HG02610 (cell line): ENCODE results near the gene LITAF.
A peak's percentile ranks its signal among the peaks of the same experiment; 100 is the strongest.
"Not testable (repeated sequence)": the region's sequence is repeated elsewhere in the genome, so short reads cannot be mapped to it uniquely, and the experiment has no call there.

Source experiments
- ATAC-seq: cut with Tn5 transposase; IDR thresholded peaks from one replicate; pipeline ENCODE4 v1.9.1; 2021; ENCODE audit warnings: mild to moderate bottlenecking, moderate library complexity; ENCODE audit not compliant: unreplicated experiment

The LITAF gene

DNA sequence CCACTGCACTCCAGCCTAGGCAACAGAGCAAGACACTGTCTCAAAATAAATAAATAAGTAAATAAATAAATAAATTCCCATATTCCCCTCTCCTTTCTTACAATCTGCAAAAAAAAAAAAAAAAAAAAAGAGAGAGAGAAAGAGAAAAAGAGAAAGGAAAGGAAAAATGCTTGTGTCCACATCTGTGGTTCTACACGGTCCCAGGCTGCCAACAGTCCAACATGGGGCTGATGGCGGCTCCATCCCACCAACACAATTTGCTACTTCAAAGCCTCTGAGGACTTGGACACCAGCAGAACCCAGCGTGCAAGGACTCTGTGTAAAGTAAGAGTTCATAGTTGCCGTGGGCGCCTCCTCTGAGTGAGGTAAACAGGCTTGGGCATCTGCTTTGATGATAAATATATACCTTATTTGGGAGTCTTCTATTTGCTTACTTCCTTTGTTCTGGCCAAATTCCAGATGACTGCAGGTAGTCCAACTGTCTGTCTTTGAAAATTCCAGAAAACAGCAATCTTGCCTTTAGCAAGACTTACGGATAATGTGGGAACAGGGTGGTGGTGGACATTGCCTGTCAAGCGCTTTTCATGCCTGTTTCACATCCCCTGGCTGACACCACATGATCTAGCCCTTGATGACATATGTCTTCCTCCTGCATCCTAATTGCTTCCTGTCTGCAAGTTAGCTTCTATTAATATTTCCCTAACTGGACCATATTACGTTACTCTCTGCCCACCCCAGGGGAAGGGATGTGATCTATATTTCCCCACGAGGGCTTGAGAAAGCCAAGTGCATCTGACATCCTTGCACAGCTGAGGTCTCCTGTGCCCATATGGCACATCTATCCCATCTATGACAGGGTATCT is 10.1 kb downstream of the LITAF start:
- peak; percentile 55 for ATAC-seq

DNA sequence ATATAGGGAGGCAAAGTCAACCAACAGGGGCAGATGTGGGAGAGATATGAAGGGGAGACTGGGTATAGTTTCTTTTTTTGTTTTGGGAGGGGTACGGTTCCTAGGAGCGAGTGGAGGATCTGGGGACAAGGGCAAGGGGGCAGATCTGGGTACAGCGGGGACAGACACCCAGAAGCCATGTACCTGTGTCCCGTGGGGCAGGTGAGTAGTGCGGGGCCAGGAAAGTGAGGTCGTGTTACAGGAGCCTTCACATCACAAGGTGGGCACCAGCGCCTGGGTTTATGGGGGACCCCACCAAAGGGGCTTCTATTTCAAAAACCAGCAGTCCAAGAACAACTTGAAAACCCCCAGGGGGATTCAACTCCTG is 11.5 kb downstream of the LITAF start:
- no peak for ATAC-seq

DNA sequence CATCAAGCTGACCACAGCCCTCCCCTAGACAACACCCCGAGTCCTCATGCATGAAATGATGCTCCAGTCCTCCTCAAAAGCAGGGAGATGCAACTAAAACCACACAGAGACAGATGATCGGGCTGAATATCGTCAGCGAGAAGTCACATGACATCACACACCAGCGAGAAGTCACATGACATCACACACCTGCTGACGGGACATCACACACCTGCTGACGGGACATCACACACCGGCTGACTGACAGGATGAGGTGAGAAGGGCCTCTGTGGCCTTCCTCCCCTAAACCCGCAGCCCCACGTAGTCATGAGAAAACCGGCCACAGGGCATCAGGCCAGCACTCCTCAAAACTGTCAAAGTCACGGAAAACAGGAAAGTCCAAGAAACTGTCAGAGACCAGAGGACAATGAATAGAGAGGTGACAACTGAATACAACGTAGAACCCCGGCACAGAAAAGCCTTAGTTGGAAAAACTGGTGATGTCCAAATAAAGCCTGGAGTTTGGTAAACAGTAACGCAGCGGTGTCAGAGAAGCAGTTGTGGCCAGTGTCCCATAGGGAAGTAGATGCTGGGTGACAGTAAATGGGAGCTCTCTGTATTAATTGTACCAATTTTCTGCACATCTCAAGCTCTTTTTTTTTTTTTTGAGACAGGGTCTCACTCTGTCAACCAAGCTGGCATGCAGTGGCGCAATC is 14.3 kb downstream of the LITAF start:
- no peak for ATAC-seq

DNA sequence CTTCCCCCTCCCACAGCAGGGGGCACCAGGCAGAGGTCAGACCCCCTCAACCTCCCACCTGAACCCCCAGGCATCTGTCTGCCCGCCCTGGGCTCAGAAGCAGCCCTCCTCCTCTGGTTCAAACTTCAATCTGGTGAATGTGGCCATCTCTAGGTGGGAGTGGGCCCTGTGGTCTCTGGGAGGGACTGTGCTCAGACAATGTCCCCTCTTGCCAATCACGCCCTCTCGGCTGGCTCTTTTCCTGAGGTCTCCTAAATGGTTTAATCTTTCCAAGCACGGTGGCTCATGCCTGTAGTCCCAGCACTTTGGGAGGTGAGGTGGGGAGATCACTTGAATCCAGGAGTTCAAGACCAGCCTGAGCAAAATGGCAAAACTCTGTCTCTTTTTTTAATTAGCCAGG is 15.2 kb downstream of the LITAF start:
- ATAC-seq, result no peak

DNA sequence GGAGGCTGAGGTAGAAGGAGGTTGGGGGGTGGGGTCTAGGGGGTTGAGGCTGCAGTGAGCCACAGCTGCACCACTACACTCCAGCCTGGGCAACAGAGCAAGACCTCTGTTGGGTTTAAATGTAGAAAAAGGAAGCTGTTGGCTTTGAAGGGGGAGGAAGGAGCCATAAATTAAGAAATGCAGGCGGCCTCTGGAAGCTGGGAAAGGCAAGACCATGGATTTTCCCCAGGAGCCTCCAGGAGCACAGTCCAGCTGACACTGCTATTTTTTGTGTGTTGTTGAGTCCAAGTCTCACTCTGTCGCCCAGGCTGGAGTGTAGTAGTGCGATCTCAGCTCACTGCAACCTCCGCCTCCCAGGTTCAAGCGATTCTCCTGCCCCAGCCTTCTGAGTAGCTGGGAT is 15.9 kb downstream of the LITAF start:
- ATAC-seq, result no peak

DNA sequence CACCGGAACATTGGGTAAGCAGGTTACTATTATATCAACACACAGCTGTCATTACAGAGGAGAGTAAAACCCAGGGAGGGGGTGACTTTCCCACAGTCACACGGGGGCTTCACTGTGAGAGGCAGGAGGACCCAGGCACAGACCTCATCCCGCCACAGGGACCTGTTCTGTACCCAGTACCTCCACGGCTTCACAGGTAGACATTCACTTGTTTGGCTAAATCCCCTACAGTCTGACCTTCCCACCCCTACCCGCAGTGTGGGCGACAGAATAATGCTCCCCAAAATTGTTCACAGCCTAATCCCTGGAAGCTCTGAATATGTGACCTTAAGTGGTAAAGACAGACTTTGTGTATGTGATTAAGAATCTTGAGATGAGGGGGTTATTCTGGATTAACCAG is 16.5 kb downstream of the LITAF start:
- no peak for ATAC-seq

DNA sequence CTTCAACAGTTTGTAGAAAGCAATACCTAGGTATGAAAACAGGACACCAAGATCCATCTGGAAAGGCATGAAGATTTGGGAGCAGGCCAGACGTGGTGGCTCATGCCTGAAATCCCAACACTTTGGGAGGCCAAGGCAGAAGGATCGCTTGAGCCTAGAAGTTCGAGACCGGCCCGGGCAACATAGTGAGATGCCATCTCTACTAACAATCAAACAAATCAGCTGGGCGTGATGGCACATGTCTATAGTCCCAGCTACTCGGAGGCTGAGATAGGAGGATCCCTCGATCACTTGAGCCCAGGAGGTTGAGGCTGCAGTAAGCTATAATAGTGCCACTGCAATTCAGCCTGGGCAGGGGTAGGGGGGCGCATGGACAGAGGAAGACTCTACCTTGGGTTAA is 20.3 kb downstream of the LITAF start:
- ATAC-seq, result no peak

DNA sequence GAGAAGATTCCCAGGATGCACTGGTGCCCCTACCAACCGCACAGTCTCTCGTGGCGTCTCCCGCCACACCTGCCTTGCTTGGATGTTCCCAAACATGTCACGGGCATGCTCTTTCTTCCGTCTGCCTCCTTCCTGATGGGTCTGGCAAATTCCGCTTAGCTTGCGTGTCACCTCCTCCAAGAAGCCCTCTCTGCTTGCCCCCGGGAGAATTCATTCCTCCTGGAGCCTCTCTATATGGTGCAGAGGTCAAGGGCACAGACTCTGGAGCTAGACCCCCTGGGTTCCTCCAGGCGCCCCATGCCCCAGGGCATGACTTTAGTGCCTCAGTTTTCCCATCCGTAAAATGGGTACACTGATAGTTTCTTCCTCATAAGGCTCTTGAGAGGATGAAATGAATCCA is 21.1 kb downstream of the LITAF start:
- ATAC-seq, result no peak

DNA sequence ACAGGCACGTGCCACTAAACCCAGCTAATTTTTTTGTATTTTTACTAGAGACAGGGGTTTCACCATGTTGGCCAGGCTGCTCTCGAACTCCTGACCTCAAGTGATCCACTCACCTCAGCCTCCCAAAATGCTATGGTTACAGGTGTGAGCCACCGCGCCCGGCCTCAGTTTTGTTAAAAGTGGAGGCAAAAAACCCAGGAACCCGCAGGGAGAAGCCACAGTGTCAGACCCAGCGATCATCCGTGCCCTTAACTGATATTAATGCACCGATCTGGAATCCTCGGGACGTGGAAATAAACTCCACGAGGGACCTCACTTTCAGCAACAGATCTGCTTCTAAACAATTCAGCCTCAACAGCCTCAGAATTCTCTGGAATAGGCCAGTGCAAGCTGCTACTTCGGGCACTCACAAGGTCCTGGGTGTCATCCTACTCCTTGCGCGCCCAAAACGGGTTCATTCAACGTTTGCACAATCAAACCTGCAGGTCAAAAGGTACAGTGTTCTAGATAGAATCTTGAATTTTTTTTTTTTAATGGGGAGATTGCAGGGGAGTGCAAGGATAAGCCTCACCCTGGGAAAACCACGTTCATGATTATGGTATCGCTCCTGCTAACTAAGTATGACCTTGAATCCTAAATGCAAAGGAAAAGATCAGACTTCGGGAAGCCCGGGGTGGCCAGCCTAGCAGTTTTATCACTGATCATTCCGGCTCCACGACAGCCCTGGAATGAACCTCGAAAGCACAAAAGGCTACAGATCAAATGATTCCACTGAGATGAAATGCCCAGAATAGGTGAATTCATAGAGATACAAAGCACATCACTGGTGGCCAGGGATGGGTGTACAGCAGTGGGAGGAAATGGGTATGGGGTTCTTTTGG is 22.4 kb downstream of the LITAF start:
- no peak for ATAC-seq

DNA sequence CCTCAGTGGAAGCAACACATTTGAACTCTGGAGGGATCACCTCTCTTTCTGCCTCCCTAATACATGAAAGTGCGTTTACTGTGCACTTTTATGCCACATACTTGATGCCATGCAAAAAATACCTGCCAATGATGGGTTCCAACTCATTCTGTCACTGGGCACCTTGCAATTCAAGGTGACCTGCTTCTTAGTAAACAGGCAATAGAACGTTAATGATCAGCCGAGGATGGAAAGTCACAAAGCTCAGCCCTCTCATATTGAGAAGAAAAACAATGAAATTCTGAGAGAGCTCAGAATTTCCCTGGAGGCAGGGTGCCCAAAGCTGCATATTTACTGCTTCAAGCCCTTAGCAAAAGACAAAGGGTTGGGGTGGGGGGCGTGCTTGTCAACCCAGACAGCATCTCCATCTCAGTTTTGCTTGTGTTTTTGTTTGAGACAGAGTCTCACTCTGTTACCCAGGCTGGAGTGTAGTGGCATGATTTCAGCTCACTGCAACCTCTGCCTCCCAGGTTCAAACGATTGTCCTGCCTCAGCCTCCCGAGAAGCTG is 23.2 kb downstream of the LITAF start:
- ATAC-seq, result no peak

DNA sequence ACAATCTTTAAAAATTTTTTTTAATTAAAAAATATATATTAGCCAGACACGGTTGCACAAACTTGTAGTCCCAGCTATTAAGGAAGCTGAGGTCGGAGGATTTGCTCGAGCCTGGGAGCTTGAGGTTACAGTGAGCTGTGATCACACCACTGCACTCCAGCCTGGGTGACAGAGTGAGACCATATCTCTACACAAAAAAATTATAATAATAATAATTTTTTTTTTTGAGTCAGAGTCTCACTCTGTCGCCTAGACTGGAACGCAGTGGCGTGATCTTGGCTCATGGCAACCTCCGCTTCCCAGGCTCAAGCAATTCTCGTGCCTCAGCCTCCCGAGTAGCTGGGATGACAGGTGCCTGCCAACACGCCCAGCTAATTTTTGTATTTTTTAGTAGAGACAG is 23.8 kb downstream of the LITAF start:
- ATAC-seq, result no peak

DNA sequence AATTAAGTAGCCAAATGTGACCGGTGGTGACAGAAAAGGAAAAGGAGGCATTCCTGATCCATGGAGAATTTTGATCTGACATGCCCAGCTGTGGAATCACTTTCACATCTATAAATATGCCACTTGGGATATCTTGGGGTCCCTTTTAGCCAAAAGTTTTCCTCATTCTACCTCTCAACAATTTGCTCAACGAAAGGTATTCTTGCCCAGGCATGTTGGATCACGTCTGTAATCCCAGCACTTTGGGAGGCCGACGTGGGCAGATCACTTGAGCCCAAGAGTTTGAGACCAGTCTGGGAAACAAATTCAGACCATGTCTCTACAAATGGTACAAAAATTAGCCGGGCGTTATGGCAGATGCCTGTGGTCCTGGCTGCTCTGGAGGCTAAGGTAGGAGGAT is 24.3 kb downstream of the LITAF start:
- ATAC-seq, result no peak

DNA sequence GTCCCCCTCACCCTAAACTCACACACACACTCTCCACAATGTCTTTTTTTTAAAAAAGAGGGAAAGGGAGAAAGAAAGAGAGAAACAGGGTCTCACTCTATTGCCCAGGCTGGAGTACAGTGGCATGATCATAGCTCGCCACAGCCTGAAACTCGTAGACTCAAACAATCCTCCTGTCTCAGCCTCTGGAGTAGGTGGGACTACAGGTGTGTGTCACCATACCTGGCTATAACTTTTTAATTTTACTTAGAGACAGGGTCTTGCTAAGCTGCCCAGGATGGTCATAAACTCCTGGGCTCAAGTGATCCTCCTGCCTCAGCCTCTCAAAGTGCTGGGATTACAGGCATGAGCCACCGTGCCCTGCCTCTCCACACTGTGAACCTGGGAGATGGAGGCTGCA is 24.9 kb downstream of the LITAF start:
- ATAC-seq, result no peak

DNA sequence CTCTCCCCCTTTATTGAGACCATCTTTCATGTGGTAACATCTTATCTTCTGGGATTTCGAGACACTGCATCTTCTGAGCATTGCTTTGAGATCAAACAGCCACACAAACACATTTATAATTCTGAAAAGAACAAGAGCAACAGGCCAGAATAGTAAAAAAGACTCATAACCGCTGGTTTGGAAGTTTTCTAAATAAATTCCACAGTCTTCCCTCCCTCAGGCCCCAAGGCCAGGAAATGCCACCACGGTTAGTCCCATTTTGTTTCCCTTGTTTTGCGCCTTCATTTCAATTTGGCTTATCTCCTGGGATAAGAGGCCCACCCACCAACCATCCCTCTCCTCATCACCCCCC is 25.3 kb downstream of the LITAF start:
- ATAC-seq, result no peak

DNA sequence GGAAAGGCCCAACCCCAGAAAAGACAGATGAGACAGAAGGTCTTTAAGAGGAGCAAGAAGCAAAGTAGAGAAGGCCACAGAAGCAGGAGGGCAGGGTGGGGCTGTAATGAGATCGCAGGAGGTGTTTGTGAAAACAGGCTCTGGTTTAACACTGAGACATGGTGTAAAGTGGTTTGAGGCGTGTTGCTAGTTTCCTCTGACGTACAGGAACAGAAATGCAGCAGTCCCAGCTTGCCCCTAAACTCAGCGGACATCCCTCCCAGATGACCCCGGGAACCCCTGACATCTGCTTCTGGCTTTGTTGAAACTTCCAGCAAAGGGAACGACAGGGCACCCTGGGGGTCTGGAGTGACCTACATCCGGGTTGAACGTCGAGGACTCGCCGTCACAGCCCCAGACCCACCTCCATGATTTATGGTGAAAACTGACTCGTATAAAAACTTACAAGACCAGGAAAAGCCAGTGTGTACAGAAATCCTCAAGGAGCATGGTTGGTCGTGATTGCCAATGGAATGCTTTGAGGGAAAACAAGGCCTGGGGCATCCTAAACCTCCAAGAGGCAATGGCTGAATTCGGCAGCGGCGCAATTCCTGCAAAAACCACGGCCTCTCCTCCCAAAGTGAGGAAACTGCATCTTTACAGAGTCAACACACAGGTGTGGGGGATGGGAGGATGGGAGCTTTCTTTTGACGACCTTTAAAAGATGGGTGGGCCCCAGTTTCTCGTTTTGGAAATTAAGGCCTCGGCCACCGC is 25.8 kb downstream of the LITAF start:
- peak; percentile 38 for ATAC-seq

DNA sequence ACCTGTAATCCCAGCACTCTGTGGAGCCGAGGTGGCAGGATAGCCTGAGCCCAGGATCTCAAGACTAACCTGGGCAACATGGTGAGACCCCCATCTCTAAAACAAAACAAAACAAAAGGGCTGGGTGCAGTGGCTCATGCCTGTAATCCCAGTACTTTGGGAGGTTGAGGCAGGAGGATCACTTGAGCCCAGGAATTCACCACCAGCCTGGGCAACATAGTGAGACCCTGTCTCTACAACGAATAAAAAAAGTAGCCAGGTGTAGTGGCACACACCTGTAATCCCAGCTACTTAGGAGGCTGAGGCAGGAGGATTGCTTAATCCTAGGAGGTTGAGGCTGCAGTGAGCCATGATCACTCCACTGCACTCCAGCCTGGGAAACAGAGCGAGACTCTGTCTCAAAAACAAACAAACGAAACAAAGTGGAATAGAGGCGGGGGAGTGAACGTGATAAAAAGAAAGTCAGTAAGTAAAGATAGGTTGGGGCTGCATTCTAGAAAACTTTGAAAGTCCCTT is 28.4 kb downstream of the LITAF start:
- ATAC-seq, result not testable (repeated sequence)

DNA sequence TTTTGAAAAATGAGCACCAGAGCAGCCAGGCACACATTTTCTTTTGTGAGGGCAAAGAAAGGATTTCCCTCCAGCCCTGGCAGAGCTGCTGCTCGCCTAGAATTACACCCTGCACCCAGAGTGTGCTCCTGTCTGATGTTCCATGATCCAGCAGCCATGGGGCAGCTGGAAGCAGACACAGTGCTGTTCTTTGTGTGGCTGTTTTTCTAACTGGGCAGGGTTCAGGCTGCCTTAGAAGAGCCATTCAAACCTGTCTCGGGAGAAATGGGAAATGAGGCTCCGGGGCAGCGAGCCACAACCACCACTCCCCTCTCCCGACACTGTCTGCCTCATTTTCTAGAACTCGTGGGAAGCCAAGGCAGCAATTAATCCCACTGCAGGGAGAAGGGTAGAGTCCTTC is 28.9 kb downstream of the LITAF start:
- no peak for ATAC-seq

DNA sequence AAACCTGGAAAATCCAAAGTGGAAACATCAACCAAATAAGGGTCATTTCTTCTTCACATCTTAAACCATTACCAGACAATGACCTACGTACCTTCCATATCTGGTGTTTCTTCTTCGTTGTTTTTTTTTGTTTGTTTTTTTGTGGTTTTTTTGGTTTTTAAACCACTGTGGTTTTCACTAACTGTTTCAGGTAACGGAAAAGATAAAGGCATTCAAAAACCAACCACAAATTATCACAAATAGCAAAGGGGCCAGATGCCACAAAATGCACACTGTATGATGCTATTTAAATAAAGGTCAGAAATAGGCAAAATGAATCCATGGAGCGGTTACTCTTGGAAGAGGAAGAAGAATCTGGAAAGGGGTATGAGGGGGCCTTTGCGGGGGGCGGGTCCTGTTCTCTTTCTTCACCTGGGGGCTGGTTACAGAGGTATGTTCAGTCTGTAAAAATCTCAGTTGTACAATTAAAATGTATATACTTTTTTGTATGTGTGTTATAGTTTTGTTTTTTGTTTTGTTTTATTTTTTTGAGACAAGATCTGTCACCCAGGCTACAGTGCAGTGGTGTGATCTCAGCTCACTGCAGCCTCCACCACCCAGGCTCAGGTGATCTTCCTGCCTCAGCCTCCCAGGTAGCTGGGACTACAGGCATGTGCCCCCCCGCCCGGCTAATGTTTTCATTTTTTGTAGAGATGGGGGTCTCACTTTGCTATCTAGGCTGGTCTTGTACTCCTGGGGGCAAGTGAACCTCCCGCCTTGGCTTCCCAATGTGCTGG is 29.6 kb downstream of the LITAF start:
- no peak for ATAC-seq

DNA sequence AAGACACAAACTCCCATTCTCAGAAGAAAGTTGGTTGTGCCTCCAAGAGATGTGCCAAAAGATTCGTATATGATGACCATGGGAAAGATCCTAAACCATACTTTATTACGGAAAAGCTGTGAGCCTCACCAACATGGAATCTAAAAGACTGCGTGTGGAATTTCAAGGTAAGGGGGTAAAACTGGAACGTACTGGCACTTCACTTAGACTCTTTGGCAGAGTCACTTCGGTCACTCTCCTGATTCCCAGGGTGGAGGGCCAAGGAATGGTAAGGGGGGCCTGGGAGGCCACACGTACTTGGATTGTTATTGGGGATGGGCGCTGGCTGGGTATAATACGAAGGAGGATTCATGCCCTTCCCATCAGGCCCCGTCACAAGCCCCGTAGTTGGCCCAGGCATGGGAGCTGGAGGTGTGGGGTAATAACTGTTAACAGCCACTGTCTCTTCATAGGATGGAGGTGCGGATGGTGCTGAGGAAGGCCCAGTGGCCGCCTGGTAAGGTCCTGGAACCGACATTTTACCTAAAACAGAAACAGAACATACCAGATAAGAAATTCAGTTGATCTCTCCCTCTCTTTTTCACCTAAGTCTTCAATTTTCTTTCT is 30.4 kb downstream of the LITAF start:
- ATAC-seq, result no peak
